Naive thymus-derived CD4-positive, alpha-beta T cell (primary cell): ENCODE measurements around the gene NCOR2. TPM values are rescaled to one million over a fixed set of nuclear protein-coding genes. Genes with fewer than 3 reads are reported as not detected.

ENCODE experiments used
- ATAC-seq: fragments of 150-1000 bp; cut with Tn5 transposase; 2 replicates; pipeline ENCODE4 v1.10.0; 2021; ENCODE audit warnings: mild to moderate bottlenecking, moderate library complexity
- CTCF ChIA-PET: fragments of 350-600 bp; sonication (Branson Sonifier 250); formaldehyde crosslinking; loops from one replicate; lab custom pipeline; 2021; ENCODE audit warnings: antibody characterized with exemption; lab: Charles Lee
- POLR2A ChIA-PET: fragments of 350-600 bp; sonication (Branson Sonifier 250); formaldehyde crosslinking; loops from one replicate; lab custom pipeline; 2021; ENCODE audit warnings: antibody characterized with exemption, inconsistent platforms; lab: Charles Lee
- DNase-seq, 9 donors: peaks; one replicate each; pipeline versions ENCODE4 v3.0.0 to v3.0.0-alpha.2; 2020 to 2022; ENCODE audit warnings: mixed read lengths in 1 of 9
- H3K27ac ChIP-seq: one replicate; pipeline ENCODE4 v1.7.0; 2013; ENCODE audit warnings: mild to moderate bottlenecking, low read depth, low read length, moderate library complexity
- H3K27me3 ChIP-seq, 2 donors: one replicate each; pipeline ENCODE4 v1.7.0; 2013; ENCODE audit warnings: low read length in 2 of 2, mild to moderate bottlenecking in 2 of 2, moderate library complexity in 2 of 2; ENCODE audit not compliant: control insufficient read depth in 2 of 2, insufficient read depth in 2 of 2
- H3K36me3 ChIP-seq, 3 experiments: 1 replicate in 2 of 3; 2 replicates in 1 of 3; pipeline ENCODE4 v1.7.0; 2013; ENCODE audit warnings: low read length in 3 of 3, mild to moderate bottlenecking in 3 of 3, moderate library complexity in 1 of 3; ENCODE audit not compliant: insufficient read depth in 3 of 3, control insufficient read depth in 2 of 3
- H3K4me1 ChIP-seq, 2 donors: one replicate each; pipeline ENCODE4 v1.7.0; 2013; ENCODE audit warnings: low read length in 2 of 2, mild to moderate bottlenecking in 2 of 2, moderate library complexity in 1 of 2; ENCODE audit not compliant: control insufficient read depth in 2 of 2, insufficient read depth in 2 of 2
- H3K4me3 ChIP-seq: 2 replicates; pipeline ENCODE4 v1.7.0; 2013; ENCODE audit warnings: mild to moderate bottlenecking, low read length
- H3K9me3 ChIP-seq, 3 experiments: 1 replicate in 2 of 3; 2 replicates in 1 of 3; pipeline ENCODE4 v1.7.0; 2013; ENCODE audit warnings: low read length in 3 of 3; ENCODE audit not compliant: control insufficient read depth in 2 of 3
- H3K27ac Mint-ChIP-seq, 9 donors: one replicate each; pipeline ENCODE4 v1.8.0; 2020 to 2022; ENCODE audit warnings: mixed read lengths in 9 of 9, mild to moderate bottlenecking in 8 of 9, moderate library complexity in 5 of 9, inconsistent platforms in 2 of 9
- H3K27me3 Mint-ChIP-seq, 5 donors: one replicate each; pipeline ENCODE4 v1.8.0; 2021 to 2022; ENCODE audit warnings: mixed read lengths in 5 of 5, mild to moderate bottlenecking in 1 of 5
- H3K36me3 Mint-ChIP-seq, 5 donors: one replicate each; pipeline ENCODE4 v1.8.0; 2020 to 2022; ENCODE audit warnings: mixed read lengths in 5 of 5, mild to moderate bottlenecking in 3 of 5, inconsistent platforms in 1 of 5
- H3K4me1 Mint-ChIP-seq, 7 donors: one replicate each; pipeline ENCODE4 v1.8.0; 2020 to 2022; ENCODE audit warnings: mixed read lengths in 7 of 7, mild to moderate bottlenecking in 3 of 7, inconsistent platforms in 1 of 7
- H3K4me3 Mint-ChIP-seq, 10 donors: one replicate each; pipeline ENCODE4 v1.8.0; 2020 to 2022; ENCODE audit warnings: mild to moderate bottlenecking in 10 of 10, mixed read lengths in 10 of 10, moderate library complexity in 6 of 10, inconsistent platforms in 2 of 10
- H3K9me3 Mint-ChIP-seq, 11 donors: one replicate each; pipeline ENCODE4 v1.8.0; 2020 to 2022; ENCODE audit warnings: mixed read lengths in 11 of 11, mild to moderate bottlenecking in 4 of 11, inconsistent platforms in 1 of 11, moderate library complexity in 1 of 11
- intact Hi-C, 2 donors: fragments of 100-400 bp; cut with micrococcal nuclease; formaldehyde crosslinking; loops; one replicate each; pipeline ENCODE4 v1.15.1; 2023
- polyA plus RNA-seq, 2 donors: library from polyadenylated mRNA; unstranded; fragments of 300-500 nt; fragmentation: Illumina TruSeq; gene quantifications; one replicate each; pipeline ENCODE4 v1.2.3, GENCODE V29; 2021
- total RNA-seq, 6 experiments: library from RNA in 5 of 6; stranded (reverse) in 5 of 6; gene quantifications; 1 replicate in 5 of 6; 2 replicates in 1 of 6; pipeline ENCODE4 v1.2.3 and lab custom pipeline; 2021 to 2026

Gene NCOR2
- total and polyA plus RNA-seq, 7 experiments from 2014 or later, result 5.3 to 194 (median 109) TPM

- Histone ChIP-seq H3K4me1 (peaks cover 23 to 31% of the 10 kb centered on the region in 2 donors), H3K4me3 (no peak overlapping the region), H3K27ac (no peak overlapping the region), H3K9me3 (no peaks in the 10 kb centered on the region), H3K27me3 (no peaks in the 10 kb centered on the region), H3K36me3 (no peaks in the 10 kb centered on the region)
- peaks cover 0 to 4% (median 0%) of the 10 kb centered on the region in 5 donors for H3K36me3 Mint-ChIP-seq
- peak overlapping the region in 2 of 9 donors; percentile 17 to 63 for H3K27ac Mint-ChIP-seq
- H3K27me3 Mint-ChIP-seq, result peaks cover 0 to 20% (median 0%) of the 10 kb centered on the region in 5 donors
- peaks cover 0 to 8% (median 2%) of the 10 kb centered on the region in 11 donors for H3K9me3 Mint-ChIP-seq
- H3K4me1 Mint-ChIP-seq, result peaks cover 18 to 52% (median 47%) of the 10 kb centered on the region in 7 donors
- ATAC-seq (no peak), DNase-seq (no peak)
- H3K4me3 Mint-ChIP-seq, result no peak overlapping the region
- CTCF ChIA-PET, result no interaction called here
- intact Hi-C loops, result no loop called here
- POLR2A ChIA-PET, result no interaction called here
These were observed 44.4 kb upstream of the NCOR2 start for GRCh38 chr12:124611559-124612409.

- Histone ChIP-seq H3K9me3 (no peaks in the 10 kb centered on the region), H3K36me3 (no peaks in the 10 kb centered on the region), H3K27ac (no peak overlapping the region), H3K4me1 (peaks cover 23 to 31% of the 10 kb centered on the region in 2 donors), H3K4me3 (no peak overlapping the region), H3K27me3 (no peaks in the 10 kb centered on the region)
- DNase-seq (no peak), ATAC-seq (no peak)
- ChIA-PET CTCF (interaction anchor here (0.6 kb wide), 2 partner anchors 30 to 141 kb away, joined by 3 read pairs; no protein-coding TSS in a partner anchor), POLR2A (interaction anchor here (0.7 kb wide), 1 partner anchor 44 kb away, joined by 4 read pairs; no protein-coding TSS in a partner anchor)
- H3K4me1 Mint-ChIP-seq, result peaks cover 18 to 56% (median 49%) of the 10 kb centered on the region in 7 donors
- intact Hi-C loops, result no loop called here
- H3K4me3 Mint-ChIP-seq, result peak overlapping the region in 2 of 10 donors; percentile 13 to 14
- peak overlapping the region in 2 of 9 donors; percentile 12 to 58 for H3K27ac Mint-ChIP-seq
- peaks cover 0 to 4% (median 0%) of the 10 kb centered on the region in 5 donors for H3K36me3 Mint-ChIP-seq
- H3K27me3 Mint-ChIP-seq, result peaks cover 0 to 20% (median 0%) of the 10 kb centered on the region in 5 donors
- H3K9me3 Mint-ChIP-seq, result peaks cover 0 to 8% (median 2%) of the 10 kb centered on the region in 11 donors
These were observed 43.5 kb upstream of the NCOR2 start for GRCh38 chr12:124610629-124611558.

GRCh38 chr12:124610021-124610612, 42.7 kb upstream of the NCOR2 start:
- Histone ChIP-seq H3K4me1 (peaks cover 23 to 31% of the 10 kb centered on the region in 2 donors), H3K27me3 (no peaks in the 10 kb centered on the region), H3K4me3 (no peak overlapping the region), H3K9me3 (no peaks in the 10 kb centered on the region), H3K36me3 (no peaks in the 10 kb centered on the region), H3K27ac (no peak overlapping the region)
- Mint-ChIP-seq H3K4me3 (peak overlapping the region in 6 of 10 donors; percentile 13 to 90 (median 84)), H3K4me1 (peaks cover 18 to 59% (median 49%) of the 10 kb centered on the region in 7 donors), H3K9me3 (peaks cover 0 to 8% (median 2%) of the 10 kb centered on the region in 11 donors), H3K27me3 (peaks cover 0 to 20% (median 0%) of the 10 kb centered on the region in 5 donors), H3K27ac (peak overlapping the region in 1 of 9 donors; percentile 61), H3K36me3 (peaks cover 0 to 4% (median 0%) of the 10 kb centered on the region in 5 donors)
- CTCF ChIA-PET, result interaction anchor here (0.6 kb wide), 2 partner anchors 29 to 140 kb away, joined by 3 read pairs; no protein-coding TSS in a partner anchor
- intact Hi-C loops, result no loop called here
- DNase-seq (peak in 4 of 9 donors; percentile 9 to 26 (median 20)), ATAC-seq (no peak)
- POLR2A ChIA-PET, result interaction anchor here (0.7 kb wide), 1 partner anchor 44 kb away, joined by 4 read pairs; no protein-coding TSS in a partner anchor

DNA sequence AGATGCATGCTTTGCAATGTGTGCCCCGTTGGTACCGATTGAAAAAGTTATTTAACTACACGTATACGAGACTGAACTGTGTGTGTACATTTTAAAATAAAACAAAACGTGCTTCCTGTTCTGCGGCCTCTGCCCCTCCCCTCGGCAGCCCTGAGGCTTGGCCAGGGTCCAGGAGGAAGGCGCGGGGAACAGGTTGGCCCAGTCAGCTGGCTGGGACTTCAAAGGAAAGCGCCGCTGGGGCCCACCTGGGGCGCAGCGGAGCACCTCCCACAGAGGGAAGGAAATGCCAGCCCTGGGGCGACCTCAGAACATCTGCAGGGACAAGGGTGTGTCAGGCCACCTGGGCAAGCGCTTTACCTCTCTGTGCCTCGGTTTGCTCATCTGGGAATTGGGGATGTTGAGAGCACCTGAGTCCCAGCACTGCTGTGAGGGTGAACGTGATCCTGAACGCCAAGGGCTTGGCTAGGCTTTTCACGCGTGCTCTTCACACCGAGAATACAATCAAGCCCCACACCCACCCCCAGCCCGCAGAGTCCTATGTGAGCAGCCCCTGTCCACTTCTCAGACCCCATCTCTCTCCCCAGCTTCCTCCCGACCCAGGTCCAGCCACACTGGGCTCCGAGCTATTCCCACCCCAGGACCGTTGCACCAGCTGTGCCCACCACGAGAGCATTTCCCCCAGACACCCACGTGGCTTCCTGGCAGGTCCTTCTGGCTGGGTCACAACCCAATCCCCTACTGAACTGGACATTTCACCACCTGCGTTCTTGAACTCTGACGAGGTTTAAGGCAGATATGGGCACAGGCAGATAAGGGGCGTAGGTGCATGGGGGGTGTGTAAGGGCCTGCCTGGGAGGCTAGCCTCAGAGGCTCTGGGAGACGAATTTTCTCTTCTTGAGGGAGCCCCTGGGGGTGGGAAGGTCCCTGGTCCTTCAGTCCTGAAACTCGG, 41.9 kb upstream of the NCOR2 start:
- H3K27me3 ChIP-seq, result no peaks in the 10 kb centered on the region
- peak overlapping the region; percentile 50 to 90 (median 83) for H3K4me3 Mint-ChIP-seq
- H3K36me3 Mint-ChIP-seq, result peaks cover 0 to 4% (median 0%) of the 10 kb centered on the region in 5 donors
- peaks cover 18 to 59% (median 52%) of the 10 kb centered on the region in 7 donors for H3K4me1 Mint-ChIP-seq
- DNase-seq (peak; percentile 38 to 94 (median 92)), ATAC-seq (peak; percentile 95)
- ChIA-PET POLR2A (interaction anchor here (1.1 kb wide), 1 partner anchor 27 kb away, joined by 3 read pairs; no protein-coding TSS in a partner anchor), CTCF (no interaction called here)
- H3K9me3 ChIP-seq, result no peaks in the 10 kb centered on the region
- peak overlapping the region in 8 of 9 donors; percentile 57 to 85 (median 70) for H3K27ac Mint-ChIP-seq
- peaks cover 23 to 31% of the 10 kb centered on the region in 2 donors for H3K4me1 ChIP-seq
- intact Hi-C loops, result loop anchor here in 1 of 2 donors (1.0 to 5.0 kb wide), 3 partner anchors 43 to 157 kb away; no protein-coding TSS in a partner anchor
- H3K27ac ChIP-seq, result no peak overlapping the region
- H3K27me3 Mint-ChIP-seq, result peaks cover 0 to 20% (median 0%) of the 10 kb centered on the region in 5 donors
- peak overlapping the region; percentile 29 for H3K4me3 ChIP-seq
- no peaks in the 10 kb centered on the region for H3K36me3 ChIP-seq
- H3K9me3 Mint-ChIP-seq, result peaks cover 0 to 8% (median 0%) of the 10 kb centered on the region in 11 donors

DNA sequence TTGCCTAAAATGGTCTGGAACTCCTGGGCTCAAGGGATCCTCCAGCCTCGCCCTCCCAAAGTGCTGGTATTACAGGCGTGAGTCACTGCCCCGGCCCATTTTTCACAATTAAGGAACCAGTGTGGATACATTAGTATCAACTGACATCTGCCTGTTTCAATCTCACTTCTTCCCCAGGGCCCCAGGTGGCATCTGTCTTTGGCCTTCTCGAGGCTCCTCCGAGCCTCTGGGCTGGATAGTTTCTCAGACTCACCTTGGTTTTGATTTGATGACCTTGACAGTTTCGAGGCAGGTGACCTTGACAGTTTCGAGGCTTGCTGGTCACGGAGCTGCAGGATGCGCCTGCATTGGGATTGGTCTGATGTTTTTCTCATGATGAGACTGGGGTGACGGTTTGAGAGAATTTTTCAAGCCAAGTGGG, 41.0 kb upstream of the NCOR2 start:
- Mint-ChIP-seq H3K27ac (peak overlapping the region in 8 of 9 donors; percentile 57 to 84 (median 70)), H3K9me3 (peaks cover 0 to 7% (median 0%) of the 10 kb centered on the region in 11 donors), H3K36me3 (peaks cover 0 to 4% (median 0%) of the 10 kb centered on the region in 5 donors), H3K4me3 (peak overlapping the region; percentile 47 to 90 (median 83)), H3K4me1 (peaks cover 18 to 59% (median 50%) of the 10 kb centered on the region in 7 donors), H3K27me3 (peaks cover 0 to 20% (median 0%) of the 10 kb centered on the region in 5 donors)
- intact Hi-C loops, result loop anchor here in 1 of 2 donors (5.0 kb wide), 1 partner anchor 156 kb away; no protein-coding TSS in a partner anchor
- DNase-seq (peak in 1 of 9 donors; percentile 14), ATAC-seq (peak; percentile 37)
- H3K27me3 ChIP-seq, result no peaks in the 10 kb centered on the region
- ChIA-PET CTCF (no interaction called here), POLR2A (interaction anchor here (0.6 to 1.1 kb wide), 2 partner anchors 28 to 40 kb away, joined by 3 to 4 read pairs; no protein-coding TSS in a partner anchor)
- no peak overlapping the region for H3K27ac ChIP-seq
- peaks cover 23 to 31% of the 10 kb centered on the region in 2 donors for H3K4me1 ChIP-seq
- no peaks in the 10 kb centered on the region for H3K36me3 ChIP-seq
- H3K9me3 ChIP-seq, result no peaks in the 10 kb centered on the region
- peak overlapping the region; percentile 29 for H3K4me3 ChIP-seq
